A204.1 (cell line): ENCODE results near the gene GINS3.
"Not testable (repeated sequence)": the region's sequence is repeated elsewhere in the genome, so short reads cannot be mapped to it uniquely, and the experiment has no call there.

Experiments
- FAIRE-seq: peaks from 2 replicates; lab custom pipeline; 2012; peaks lifted over from hg19 to GRCh38; lab: Jason Lieb, UNC

GINS3 gene

DNA sequence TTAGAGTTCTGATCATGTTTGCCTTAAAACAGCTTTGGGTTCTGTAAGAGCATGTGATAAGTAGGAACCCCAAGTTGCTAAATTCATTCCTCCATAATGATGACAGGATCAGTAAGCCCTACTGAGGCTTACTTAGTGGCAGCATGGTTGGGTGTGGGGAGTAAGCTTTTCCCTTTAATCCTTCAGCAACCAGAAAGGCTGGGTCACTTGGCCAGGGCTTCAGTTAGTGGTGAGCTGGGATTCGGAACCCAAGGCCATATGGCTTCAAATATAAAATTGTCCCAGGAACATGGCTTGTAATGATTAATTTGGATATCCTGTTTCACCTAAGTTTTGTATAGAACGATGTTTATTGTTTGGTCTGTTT, 850 bp downstream of the GINS3 start:
- FAIRE-seq = no peak

- FAIRE-seq = not testable (repeated sequence)
Measured at GRCh38 chr16:58396897-58397296, 4.6 kb downstream of the GINS3 start.

GRCh38 chr16:58399718-58400633, 7.7 kb downstream of the GINS3 start:
- FAIRE-seq = peak; percentile 44

- not testable (repeated sequence) for FAIRE-seq
Measured at GRCh38 chr16:58401305-58401704, 9.0 kb downstream of the GINS3 start.

DNA sequence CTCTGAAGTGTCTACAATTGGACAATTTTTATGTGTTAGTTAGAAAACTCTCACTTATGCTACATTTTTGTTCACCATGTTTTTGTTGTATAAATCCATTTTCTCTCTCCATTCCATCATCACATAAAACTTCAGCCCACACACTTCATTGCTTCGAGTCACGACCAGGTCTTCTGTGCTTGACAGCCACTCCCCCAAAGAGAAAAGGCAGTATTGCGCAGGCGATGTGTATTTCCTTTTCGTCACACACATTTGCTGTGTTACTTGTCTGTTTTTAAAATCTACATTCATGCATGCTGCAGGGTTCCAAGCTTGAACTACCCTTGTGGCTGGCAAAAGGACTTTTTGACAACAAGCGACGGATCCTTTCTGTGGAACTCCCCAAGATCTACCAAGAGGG, 10.5 kb downstream of the GINS3 start:
- FAIRE-seq = no peak

DNA sequence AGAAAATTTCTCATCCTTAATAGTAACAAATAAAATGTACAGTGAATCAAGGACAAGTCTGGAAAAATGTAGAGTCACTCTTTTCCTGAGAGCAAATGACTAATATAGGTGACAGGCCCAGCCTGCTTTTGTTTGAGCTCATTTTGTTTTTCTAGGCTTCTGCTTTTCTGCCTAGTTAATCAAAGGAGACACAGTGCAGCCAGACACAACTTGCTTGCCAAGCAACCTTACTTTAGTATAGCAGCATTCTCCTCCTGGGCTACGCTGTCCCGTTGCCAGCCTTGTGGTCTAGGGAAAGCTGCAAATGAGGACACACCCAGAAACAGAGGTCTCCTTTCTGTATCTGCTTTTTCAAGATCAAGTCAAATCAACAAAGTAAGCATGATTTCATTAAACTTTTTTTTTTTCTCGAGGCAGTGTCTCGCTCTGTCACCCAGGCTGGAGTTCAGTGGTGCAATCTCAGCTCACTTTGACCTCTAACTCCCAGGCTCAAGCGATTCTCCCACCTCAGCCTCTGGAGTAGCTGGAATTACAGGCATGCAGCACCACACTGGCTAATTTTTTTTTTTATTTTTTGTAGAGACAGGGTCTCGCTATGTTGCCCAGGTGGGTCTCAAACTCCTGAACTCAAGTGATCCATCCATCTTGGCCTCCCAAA, 17.2 kb downstream of the GINS3 start:
- no peak for FAIRE-seq

- no peak for FAIRE-seq
Measured at GRCh38 chr16:58411336-58411735, 19.1 kb downstream of the GINS3 start.

- no peak for FAIRE-seq
Measured at GRCh38 chr16:58411736-58412614, 19.7 kb downstream of the GINS3 start.

- FAIRE-seq = not testable (repeated sequence)
Measured at GRCh38 chr16:58412615-58412970, 20.3 kb downstream of the GINS3 start.

GRCh38 chr16:58413359-58413758, 21.1 kb downstream of the GINS3 start:
- FAIRE-seq = no peak

GRCh38 chr16:58415003-58415402, 22.7 kb downstream of the GINS3 start:
- no peak for FAIRE-seq

DNA sequence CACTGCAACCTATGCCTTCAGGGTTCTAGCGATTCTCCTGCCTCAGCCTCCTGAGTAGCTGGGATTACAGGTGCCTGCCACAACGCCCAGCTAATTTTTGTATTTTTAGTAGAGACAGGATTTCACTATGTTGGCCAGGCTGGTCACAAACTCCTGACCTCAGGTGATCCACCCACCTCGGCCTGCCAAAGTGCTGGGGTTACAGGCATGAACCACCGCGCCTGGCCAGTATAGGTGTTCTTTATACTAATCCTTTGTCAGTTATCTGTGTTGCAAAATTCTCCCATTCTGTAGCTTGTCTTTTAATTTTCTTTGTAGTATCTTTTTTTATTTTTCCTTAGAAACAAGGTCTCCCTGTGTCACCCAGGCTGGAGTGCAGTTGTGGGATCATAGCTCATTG, 23.7 kb downstream of the GINS3 start:
- FAIRE-seq = not testable (repeated sequence)

DNA sequence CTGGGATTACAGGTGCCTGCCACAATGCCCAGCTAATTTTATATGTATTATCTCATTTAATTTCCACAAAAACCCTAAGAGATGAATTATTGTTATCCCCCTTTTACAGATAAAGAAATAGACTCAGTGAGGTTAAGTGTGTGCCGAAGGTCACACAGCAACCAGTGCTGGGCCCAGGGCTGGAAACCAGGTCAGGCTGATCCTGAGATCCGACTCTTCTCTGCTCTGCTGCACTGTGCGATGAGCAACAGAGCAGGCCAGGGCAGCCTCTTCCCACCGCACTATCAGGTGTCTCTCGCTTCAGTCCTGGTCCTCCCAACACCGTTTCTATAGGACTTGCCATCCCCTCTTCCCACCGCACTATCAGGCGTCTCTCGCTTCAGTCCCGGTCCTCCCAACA, 24.8 kb downstream of the GINS3 start:
- no peak for FAIRE-seq

- FAIRE-seq = no peak
Measured at GRCh38 chr16:58417600-58417999, 25.3 kb downstream of the GINS3 start.

- FAIRE-seq = no peak
Measured at GRCh38 chr16:58418026-58418425, 25.8 kb downstream of the GINS3 start.

- FAIRE-seq = no peak
Measured at GRCh38 chr16:58418601-58419000, 26.3 kb downstream of the GINS3 start.

- FAIRE-seq = no peak
Measured at GRCh38 chr16:58419241-58419990, 27.1 kb downstream of the GINS3 start.

DNA sequence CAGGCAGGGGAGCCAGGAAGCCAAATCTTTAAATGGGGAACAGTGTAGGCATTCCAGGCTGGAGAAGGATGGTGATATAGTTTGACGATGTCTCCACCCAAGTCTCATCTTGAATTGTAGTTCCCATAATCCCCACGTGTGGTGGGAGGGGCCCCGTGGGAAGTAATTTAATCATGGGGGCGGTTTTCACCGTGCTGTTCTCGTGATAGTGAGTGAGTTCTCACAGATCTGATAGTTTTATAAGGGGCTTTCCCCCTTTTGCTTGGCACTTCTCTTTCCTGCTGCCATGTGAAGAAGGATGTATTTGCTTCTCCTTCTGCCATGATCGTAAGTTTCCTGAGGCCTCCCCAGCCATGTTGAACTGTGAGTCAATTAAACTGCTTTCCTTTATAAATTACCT, 28.8 kb downstream of the GINS3 start:
- FAIRE-seq = no peak

GRCh38 chr16:58421529-58421928, 29.3 kb downstream of the GINS3 start:
- FAIRE-seq = no peak

DNA sequence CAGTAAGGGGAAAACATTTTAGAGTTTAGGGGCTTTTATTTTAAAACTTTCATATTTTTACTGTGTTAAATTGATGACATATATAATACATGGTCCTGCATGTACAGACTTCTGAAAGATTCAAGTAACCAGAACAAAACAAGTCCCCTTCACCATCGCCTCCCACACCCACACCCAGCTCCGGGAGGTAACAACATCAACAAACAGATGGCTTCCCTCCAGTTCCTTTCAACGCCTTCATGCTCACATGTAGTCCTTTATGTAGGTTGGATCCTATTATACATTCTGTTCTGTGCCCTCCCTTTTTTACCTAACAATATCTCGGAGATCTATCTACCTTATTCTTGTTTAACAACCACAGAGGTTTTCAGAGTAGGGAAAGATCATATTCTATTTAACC, 30.5 kb downstream of the GINS3 start:
- no peak for FAIRE-seq

DNA sequence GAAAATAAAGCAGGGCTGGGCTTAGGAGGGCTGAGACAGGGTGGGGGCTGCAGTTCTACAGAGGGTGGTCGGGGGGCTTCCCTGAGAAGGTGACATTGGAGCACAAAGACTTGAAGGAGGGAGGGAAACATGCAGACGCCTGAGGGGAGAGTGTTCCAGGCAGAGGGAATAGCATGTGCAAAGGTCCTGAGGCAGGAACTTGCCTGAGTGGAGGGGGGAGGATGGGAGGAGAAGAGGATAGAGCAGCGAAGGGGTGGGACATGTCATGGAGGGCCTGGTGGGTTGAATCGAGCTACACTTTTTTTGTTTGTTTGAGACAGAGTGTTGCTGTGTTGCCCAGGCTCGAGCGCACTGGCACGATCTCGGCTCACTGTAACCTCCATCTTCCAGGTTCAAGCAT, 33.0 kb downstream of the GINS3 start:
- FAIRE-seq = no peak
